Measurements from ENCODE around the gene TASP1.

TASP1 gene

GRCh38 chr20:13342469-13343242 lies 296.1 kb downstream of the TASP1 start:
- DNase-seq (ENCODE audit: low read depth), result no peak

- no peak for DNase-seq (ENCODE audit: low read depth)
These were observed 296.9 kb downstream of the TASP1 start for GRCh38 chr20:13341737-13342393.

DNA sequence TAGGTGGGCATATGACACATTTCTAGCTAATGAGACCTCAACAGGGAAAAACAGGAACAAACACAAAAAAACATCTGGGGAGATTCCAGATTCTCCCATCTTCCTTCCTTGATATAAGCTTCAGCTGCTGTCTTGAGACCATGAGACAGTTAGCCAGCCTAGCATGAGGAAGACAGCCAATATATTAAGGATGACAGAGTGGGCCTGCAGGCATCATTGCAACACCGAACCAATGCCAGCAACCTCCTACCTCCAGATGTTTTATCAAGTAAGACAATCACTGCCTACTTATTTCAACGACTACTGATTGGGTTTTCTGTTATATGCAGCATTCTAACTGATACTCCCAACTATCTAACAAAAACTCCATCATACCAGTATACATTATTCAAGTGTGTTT lies 298.6 kb downstream of the TASP1 start:
- no peak for DNase-seq (ENCODE audit: low read depth)

Measured in activated T-helper 1 cell treated with Interleukin-2 at 50 U/mL for 16 hours (primary cell).